Muscle layer of duodenum (tissue), 2 donors: ENCODE measurements around the gene PPP1R26.

Source experiments
- H3K27ac ChIP-seq: one replicate; pipeline ENCODE4 v1.7.0; 2013; ENCODE audit warnings: mild to moderate bottlenecking, low read length
- H3K27me3 ChIP-seq: one replicate; pipeline ENCODE4 v1.7.0; 2013; ENCODE audit warnings: low read depth, mild to moderate bottlenecking, control low read depth, low read length
- H3K36me3 ChIP-seq, 2 donors: one replicate each; pipeline ENCODE4 v1.7.0; 2013; ENCODE audit warnings: low read length in 2 of 2, control low read depth in 1 of 2, mild to moderate bottlenecking in 1 of 2; ENCODE audit not compliant: insufficient read depth in 2 of 2, control insufficient read depth in 1 of 2
- H3K4me1 ChIP-seq, 2 donors: one replicate each; pipeline ENCODE4 v1.7.0; 2013; ENCODE audit warnings: low read length in 2 of 2, mild to moderate bottlenecking in 2 of 2, control low read depth in 1 of 2, moderate library complexity in 1 of 2; ENCODE audit not compliant: insufficient read depth in 2 of 2, control insufficient read depth in 1 of 2
- H3K4me3 ChIP-seq, 2 donors: one replicate each; pipeline ENCODE4 v1.7.0; 2013; ENCODE audit warnings: low read length in 2 of 2, low read depth in 1 of 2, mild to moderate bottlenecking in 1 of 2
- H3K9me3 ChIP-seq, 2 donors: one replicate each; pipeline ENCODE4 v1.7.0; 2013; ENCODE audit warnings: low read length in 2 of 2, control low read depth in 1 of 2, mild to moderate bottlenecking in 1 of 2; ENCODE audit not compliant: control insufficient read depth in 1 of 2
- donor health status: healthy.

PPP1R26 gene

DNA sequence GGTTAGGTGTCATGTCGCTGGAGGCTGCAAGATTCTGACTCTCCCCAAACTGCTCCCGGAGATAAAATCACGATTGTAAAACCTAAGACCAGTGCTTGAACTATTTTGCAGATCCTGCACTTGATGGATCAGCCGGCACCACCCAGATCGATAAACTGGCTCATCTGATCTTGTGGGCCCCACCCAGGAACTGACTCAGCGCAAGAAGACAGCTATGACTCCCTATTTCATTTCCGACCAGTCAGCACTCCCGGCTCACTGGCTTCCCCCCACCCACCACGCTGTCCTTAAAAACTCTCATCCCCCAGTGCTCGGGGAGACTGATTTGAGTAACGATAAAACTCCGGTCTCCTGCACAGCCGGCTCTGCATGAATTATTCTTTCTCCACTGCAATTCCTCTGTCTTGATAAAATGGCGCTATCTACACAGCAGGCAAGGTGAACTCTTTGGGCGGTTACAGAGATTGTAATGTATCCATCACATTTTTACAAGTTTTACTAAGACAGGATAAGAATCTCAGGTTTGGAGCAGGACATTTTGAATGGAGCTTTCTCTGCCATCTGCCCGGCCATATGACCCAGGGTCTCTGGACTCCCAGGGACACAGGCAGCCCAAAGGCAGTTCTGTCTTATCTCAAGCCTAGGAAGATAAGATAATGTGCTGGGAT lies 10.6 kb upstream of the PPP1R26 start:
- no peak overlapping the region for H3K4me3 ChIP-seq
- H3K27me3 ChIP-seq = no peaks in the 10 kb centered on the region
- no peaks in the 10 kb centered on the region for H3K9me3 ChIP-seq
- H3K4me1 ChIP-seq = no peaks in the 10 kb centered on the region
- H3K27ac ChIP-seq = no peak overlapping the region
- no peaks in the 10 kb centered on the region for H3K36me3 ChIP-seq

DNA sequence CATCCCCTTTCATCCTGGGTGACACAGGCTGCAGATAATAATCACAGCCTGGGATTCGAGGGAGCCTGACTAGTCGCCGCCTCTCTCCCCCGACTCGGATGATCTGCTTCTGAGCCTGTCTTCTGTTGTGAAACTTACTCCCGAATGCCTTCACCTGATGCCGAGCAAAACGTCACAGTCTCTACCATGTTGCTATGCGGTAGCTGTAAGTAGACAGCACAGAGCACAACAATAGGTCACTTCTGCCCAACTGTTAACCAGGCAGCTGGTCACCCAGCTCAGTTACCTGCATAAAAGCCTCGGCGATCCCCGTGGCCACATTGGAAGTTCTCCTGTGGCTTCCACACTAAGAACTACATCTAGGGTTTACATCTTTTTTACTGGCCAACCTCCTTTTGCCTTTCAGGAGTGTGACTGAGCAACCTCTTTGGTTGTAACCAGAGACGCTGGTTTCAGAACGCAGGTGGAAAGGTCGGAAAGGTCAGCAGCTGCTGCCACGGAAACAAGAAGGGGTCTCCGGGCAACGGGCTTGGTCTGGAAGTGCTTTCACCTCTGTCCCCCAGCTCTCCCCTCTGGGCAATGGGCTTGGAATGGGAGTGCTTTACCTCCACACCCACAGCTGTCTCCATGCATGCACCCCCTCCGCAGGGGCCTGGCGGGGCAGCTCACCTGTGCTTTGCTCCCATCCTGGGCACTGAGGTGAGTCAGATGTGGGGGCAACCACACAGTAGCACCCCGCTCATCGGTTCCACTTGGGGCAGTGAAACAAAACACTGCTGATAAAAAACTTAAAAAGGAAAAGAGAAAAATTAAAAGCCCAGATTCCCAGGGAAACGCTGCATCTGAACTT lies 7.6 kb upstream of the PPP1R26 start:
- no peak overlapping the region for H3K4me3 ChIP-seq
- no peaks in the 10 kb centered on the region for H3K4me1 ChIP-seq
- H3K9me3 ChIP-seq = no peaks in the 10 kb centered on the region
- no peak overlapping the region for H3K27ac ChIP-seq
- H3K27me3 ChIP-seq = no peaks in the 10 kb centered on the region
- H3K36me3 ChIP-seq = no peaks in the 10 kb centered on the region

DNA sequence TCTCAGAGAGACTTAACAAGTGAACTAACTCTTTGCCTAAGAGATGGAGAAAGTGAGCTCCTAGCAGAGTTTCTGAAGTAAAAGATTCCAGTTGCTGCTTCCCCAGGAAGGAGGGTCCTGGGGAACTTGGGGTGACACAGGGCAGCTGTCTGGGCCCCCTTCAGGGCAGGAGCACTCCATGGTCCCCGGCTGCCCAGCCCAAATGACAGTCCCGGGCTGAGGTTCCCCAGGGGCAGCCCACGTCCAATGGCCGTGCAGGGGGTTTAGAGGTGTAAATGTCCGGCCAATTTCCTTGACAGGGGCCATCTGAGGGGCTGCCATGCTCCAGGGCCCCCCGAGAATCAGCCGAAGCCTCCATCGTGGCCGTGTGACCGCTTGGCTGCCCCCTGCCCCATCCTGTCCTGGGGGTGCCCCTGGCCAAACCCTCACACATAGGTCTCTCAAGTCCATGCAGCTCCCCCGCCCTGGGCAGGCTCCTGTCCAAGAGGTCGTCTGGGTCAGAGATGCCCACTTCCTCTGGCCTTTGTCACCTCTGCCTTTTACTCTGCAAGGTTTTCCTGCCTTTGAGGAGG lies 5.5 kb upstream of the PPP1R26 start:
- H3K9me3 ChIP-seq = no peaks in the 10 kb centered on the region
- no peaks in the 10 kb centered on the region for H3K4me1 ChIP-seq
- no peaks in the 10 kb centered on the region for H3K27me3 ChIP-seq
- no peak overlapping the region for H3K4me3 ChIP-seq
- no peaks in the 10 kb centered on the region for H3K36me3 ChIP-seq
- H3K27ac ChIP-seq = no peak overlapping the region

DNA sequence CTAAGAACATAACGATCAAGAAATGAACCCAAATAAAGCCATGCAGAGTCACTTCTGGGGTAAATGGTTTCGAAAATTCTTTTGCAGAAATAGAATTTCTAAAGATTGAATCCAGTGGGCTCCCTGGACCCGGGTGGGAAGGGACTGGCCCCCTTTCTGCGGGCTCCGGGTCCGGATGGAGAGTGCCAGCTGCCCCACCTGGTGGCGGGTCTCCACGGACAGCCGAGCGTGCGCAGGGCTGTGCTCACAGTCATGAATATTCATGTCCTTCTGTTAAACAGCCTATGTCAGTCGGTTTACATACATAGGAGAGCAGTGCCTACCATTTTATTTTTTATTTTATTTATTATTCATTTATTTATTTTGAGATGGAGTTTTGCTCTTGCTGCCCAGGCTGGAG lies 4.7 kb upstream of the PPP1R26 start:
- no peaks in the 10 kb centered on the region for H3K9me3 ChIP-seq
- no peaks in the 10 kb centered on the region for H3K36me3 ChIP-seq
- no peaks in the 10 kb centered on the region for H3K4me1 ChIP-seq
- no peak overlapping the region for H3K4me3 ChIP-seq
- no peak overlapping the region for H3K27ac ChIP-seq
- H3K27me3 ChIP-seq = no peaks in the 10 kb centered on the region

DNA sequence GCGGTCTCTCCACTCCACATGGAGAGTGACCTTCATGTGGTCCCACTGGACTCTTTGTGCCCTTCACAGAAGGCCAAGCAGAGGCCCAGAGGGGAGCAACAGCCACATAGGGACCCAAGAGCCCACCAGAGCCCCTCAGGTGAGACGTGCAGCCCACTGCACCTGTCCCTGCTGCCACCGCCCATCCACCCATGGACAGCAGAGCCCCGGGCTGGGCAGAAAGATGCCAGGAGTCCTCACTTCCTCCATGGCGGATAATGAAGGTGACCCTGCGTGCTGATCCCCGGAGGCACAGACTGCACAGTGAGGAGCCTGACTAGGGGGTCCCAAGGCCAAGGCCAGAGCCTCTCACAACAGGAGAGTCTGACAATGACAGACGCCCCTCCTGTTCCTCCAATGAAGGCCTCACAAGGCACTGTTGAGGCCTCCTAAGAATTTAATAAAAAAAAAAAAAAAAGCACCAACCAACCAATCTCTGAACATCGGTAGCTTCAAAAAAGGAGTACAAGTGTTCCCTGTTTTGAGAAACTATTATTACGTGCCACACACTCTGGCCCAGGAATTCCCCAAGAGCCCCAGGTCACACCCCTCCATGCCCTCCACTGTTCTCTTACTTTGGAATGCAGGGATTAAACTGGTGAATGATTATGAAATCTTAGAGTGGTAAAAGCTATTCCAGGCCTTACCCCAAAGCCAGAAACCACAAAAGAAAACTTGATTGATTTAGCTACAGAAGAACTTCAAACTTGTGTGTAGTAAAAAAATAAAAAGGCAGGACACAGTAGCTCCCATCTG lies 2.8 kb upstream of the PPP1R26 start:
- H3K4me3 ChIP-seq = no peak overlapping the region
- H3K27ac ChIP-seq = no peak overlapping the region
- no peaks in the 10 kb centered on the region for H3K9me3 ChIP-seq
- H3K27me3 ChIP-seq = no peaks in the 10 kb centered on the region
- peaks cover 4 to 7% of the 10 kb centered on the region in 2 donors for H3K4me1 ChIP-seq
- no peaks in the 10 kb centered on the region for H3K36me3 ChIP-seq

DNA sequence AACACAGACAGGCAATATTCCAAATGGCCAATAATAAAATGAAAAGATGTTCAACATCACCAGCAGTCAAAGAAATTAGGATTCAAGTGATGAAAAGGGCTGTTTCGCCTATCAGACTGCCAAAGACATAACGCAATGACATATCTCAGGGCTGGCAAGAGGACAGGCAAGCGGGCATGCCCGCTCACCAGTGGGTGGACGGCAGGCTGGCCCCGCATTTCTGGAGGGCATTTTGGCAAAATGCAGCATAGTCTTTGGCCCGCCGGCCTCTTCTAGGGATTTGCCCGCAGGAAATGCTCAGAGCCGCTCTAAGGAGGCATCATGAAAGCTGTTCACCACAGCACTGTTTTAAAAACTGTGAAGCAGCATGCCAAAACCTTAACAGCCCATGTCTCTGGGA lies 1.4 kb upstream of the PPP1R26 start:
- Histone ChIP-seq H3K4me3 (no peak overlapping the region), H3K9me3 (no peaks in the 10 kb centered on the region), H3K36me3 (no peaks in the 10 kb centered on the region), H3K27ac (no peak overlapping the region), H3K4me1 (peaks cover 4 to 7% of the 10 kb centered on the region in 2 donors), H3K27me3 (no peaks in the 10 kb centered on the region)

DNA sequence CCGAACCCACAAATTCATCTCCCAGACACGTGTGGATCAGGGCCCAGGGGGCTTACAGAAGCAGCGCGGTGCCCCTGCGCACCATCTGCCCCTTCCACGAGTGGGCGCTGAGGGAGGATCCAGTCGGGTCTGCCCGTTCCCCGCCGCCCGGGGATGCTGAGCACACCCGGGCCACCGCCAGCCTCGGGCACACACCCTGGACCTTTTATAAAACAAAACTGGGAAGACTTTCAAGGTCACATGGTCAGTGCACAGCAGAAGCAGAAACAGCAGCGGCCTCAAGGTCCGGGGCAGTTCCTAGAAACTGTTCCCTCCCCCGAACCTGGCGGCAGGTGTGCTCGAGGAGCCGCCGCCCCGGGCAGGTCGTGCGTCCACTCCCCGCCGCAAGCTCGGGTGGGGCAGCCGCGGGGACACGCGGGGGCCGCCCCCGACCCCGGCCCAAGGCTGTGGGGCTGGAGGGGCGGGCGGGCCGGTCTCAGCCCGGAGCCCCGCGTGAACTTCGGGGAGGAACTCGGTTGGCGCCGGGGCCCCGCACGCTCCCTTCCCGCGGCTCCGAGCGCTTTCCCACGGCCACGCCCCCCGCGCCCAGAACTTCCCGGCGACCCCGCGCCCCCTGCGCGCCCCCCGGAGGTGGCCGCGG lies 633 bp upstream of the PPP1R26 start:
- peaks cover 4 to 7% of the 10 kb centered on the region in 2 donors for H3K4me1 ChIP-seq
- no peaks in the 10 kb centered on the region for H3K9me3 ChIP-seq
- no peaks in the 10 kb centered on the region for H3K27me3 ChIP-seq
- peak overlapping the region in 1 of 2 donors; percentile 64 for H3K4me3 ChIP-seq
- H3K36me3 ChIP-seq = no peaks in the 10 kb centered on the region
- no peak overlapping the region for H3K27ac ChIP-seq

DNA sequence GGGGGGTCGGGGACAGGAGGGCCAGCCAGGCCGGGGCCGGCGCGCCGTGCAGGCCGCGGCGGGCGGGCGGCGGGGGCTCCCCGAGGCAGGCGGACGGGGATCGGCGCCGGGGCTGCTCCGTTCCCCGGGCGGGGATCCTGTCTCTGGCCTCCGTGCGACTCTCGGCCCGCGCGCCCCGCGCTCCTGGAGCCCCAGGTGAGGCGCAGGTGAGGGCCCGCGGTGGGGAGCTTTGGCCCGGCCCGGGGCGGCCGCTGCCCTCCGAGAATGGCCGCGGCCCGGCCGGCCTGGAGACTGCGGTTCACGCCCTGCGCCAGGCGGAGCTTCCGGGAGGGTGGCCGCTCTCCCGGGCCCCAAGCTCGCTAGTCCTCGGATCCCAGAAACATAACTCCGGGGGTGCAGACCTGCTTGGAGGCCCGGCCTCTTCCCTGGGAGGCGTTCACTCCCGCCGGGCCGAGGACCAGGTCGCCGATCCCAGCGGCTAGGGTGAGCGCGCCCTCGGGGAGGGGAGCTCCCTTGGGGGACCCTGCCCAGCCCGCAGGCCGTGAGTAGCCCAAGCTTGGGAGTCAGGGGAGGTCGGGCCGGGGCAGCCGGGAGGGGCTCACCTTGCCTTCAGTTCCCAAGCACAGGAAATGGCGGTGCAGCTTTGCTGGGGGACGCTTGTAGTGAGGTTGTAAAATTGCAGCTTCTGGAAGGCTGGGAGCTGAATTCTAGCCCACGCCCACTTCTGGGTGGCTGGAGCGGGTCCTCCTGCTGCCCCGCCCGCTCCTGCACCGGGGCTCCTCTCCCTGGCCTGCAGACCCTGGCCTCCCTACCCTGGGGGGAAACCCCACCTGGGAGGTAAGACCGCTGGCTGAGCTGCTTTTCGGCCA lies 723 bp downstream of the PPP1R26 start:
- no peaks in the 10 kb centered on the region for H3K9me3 ChIP-seq
- no peaks in the 10 kb centered on the region for H3K27me3 ChIP-seq
- no peak overlapping the region for H3K27ac ChIP-seq
- H3K4me1 ChIP-seq = peaks cover 4 to 7% of the 10 kb centered on the region in 2 donors
- H3K4me3 ChIP-seq = peak overlapping the region; percentile 57 to 87
- H3K36me3 ChIP-seq = peaks cover 2 to 13% of the 10 kb centered on the region in 2 donors

DNA sequence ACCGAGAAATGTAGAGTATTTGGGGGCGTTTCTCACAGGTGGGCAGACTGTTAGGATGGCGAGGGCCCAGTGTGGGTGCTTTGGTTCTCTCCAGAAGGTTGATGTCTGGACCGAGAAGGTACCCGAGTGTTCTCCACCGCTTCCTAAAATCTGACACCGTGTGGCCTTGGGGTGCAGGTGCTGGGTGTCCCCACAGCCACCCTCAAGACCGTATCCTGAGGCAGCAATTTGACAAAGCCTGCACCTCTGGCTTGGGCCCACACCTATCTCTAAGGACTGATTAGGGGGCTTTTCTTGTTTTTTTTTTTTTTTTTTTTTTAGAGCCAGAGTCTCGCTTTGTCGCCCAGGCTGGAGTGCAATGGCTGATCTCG lies 1.3 kb downstream of the PPP1R26 start:
- H3K9me3 ChIP-seq = no peaks in the 10 kb centered on the region
- peak overlapping the region; percentile 57 to 87 for H3K4me3 ChIP-seq
- peaks cover 6 to 20% of the 10 kb centered on the region in 2 donors for H3K36me3 ChIP-seq
- H3K27ac ChIP-seq = no peak overlapping the region
- no peaks in the 10 kb centered on the region for H3K27me3 ChIP-seq
- H3K4me1 ChIP-seq = peaks cover 4 to 7% of the 10 kb centered on the region in 2 donors

DNA sequence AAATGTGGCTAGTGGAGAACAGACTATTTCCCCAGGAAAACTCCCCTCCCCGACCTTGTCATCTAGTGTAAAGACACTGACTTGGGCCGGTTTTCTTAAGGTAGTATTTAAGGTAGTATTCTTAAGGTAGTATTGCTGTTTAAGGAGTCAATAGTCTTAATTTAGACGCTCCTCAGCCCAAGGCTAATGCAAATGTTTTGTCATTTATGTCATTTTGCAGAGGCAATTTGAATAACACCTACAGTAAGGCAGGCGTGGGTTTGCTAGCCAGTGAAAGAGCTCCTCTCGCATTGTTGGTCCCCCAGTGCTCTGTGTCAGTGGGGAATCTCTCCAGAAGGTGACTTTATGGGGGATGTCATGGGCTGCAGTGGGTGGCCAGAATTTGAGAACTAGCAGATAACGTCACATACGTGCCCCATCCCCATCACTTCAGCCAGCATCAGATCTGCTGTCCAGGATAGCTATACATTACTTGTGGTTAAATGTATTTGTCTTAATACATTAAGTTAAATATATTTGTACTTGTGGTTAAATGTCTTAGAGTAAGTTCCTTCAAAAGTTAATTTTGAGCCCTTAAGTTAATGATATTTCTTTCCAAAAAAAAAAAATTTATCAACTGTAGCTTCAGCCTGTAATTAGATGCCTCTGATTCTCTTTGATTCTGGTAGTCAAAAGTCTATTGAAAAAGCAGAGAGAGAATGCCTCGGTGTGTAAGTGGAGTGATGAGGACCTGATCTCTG lies 2.6 kb downstream of the PPP1R26 start:
- Histone ChIP-seq H3K27ac (no peak overlapping the region), H3K4me3 (no peak overlapping the region), H3K4me1 (peaks cover 4 to 7% of the 10 kb centered on the region in 2 donors)

More for the DNA sequence above, 2.6 kb downstream of the PPP1R26 start:
- Histone ChIP-seq H3K9me3 (no peaks in the 10 kb centered on the region), H3K36me3 (peaks cover 6 to 31% of the 10 kb centered on the region in 2 donors), H3K27me3 (no peaks in the 10 kb centered on the region)
